Kidney (tissue), 14 donors: ENCODE measurements around the gene TOE1. TPM values are rescaled to one million over a fixed set of nuclear protein-coding genes. Genes with fewer than 3 reads are reported as not detected.

Source experiments
- DNase-seq, 5 donors: peaks; one replicate each; pipeline ENCODE4 v3.0.0-alpha.2; 2013 to 2020
- FAIRE-seq: peaks from 2 replicates; lab custom pipeline; 2012; peaks lifted over from hg19 to GRCh38; lab: Jason Lieb, UNC
- H3K27ac ChIP-seq, 2 donors: one replicate each; pipeline ENCODE4 v1.7.0; 2013; ENCODE audit warnings: low read depth in 2 of 2, low read length in 2 of 2, inconsistent platforms in 1 of 2
- H3K27me3 ChIP-seq: one replicate; pipeline ENCODE4 v1.7.1; 2013; ENCODE audit warnings: low read length, inconsistent platforms; ENCODE audit not compliant: control insufficient read depth, insufficient read depth
- H3K36me3 ChIP-seq, 3 donors: one replicate each; pipeline versions ENCODE4 v1.7.0 to v1.7.1; 2013; ENCODE audit warnings: low read length in 3 of 3, control low read depth in 1 of 3, inconsistent platforms in 1 of 3; ENCODE audit not compliant: insufficient read depth in 3 of 3, control insufficient read depth in 2 of 3
- H3K4me1 ChIP-seq, 3 donors: one replicate each; pipeline versions ENCODE4 v1.7.0 to v1.7.1; 2013; ENCODE audit warnings: low read length in 3 of 3, inconsistent platforms in 1 of 3, low read depth in 1 of 3; ENCODE audit not compliant: control insufficient read depth in 2 of 3, insufficient read depth in 2 of 3
- H3K4me3 ChIP-seq, 3 donors: one replicate each; pipeline versions ENCODE4 v1.7.0 to v1.8.1; 2013; ENCODE audit warnings: low read length in 3 of 3, control low read depth in 1 of 3, inconsistent platforms in 1 of 3
- H3K9ac ChIP-seq, 3 donors: one replicate each; pipeline versions ENCODE4 v1.7.0 to v1.7.1; 2013; ENCODE audit warnings: low read length in 3 of 3, control low read depth in 1 of 3, inconsistent platforms in 1 of 3
- H3K9me3 ChIP-seq, 3 donors: one replicate each; pipeline versions ENCODE4 v1.7.0 to v1.7.1; 2013; ENCODE audit warnings: low read length in 3 of 3, control low read depth in 1 of 3, inconsistent platforms in 1 of 3; ENCODE audit not compliant: control insufficient read depth in 2 of 3, insufficient read depth in 1 of 3
- intact Hi-C: fragments of 100-400 bp; cut with DNase I; formaldehyde crosslinking; loops from one replicate; pipeline ENCODE4 v1.11.1; 2022
- polyA plus RNA-seq: library from polyadenylated mRNA; stranded (reverse); fragments of 350-450 nt; fragmentation: Illumina TruSeq; extraction: RNeasy Lipid Tissue Mini Kit (QIAGEN cat#74804); gene quantifications from one replicate; pipeline ENCODE4 v1.2.3, GENCODE V29; 2014; ENCODE audit warnings: low read depth, low replicate concordance; ENCODE audit not compliant: insufficient read depth
- total RNA-seq: library from RNA; stranded (reverse); fragmentation: NEBNext Ultra II Directional; extraction: Animal tissue kit (Norgen Biotek cat#: 25700); gene quantifications from one replicate; pipeline ENCODE4 v1.2.1, GENCODE V29; 2021
- TF ChIP-seq, protein P1 (sequence below): IDR thresholded peaks from 3 replicates; pipeline ENCODE4 v1.5.1; 2012; ENCODE audit warnings: mild to moderate bottlenecking, moderate library complexity, borderline replicate concordance; ENCODE audit not compliant: insufficient read depth; ENCODE audit errors: extremely low read depth
- donor health status: control.
- donor health status: control.
- donor health status: control.
- donor health status: control.
- donor health status: control.
- donor health status: DM: yes; HTN: yes; CAD: no.
- donor health status: Normal renal cell carcinoma (clear cell type).

TOE1 gene
- total and polyA plus RNA-seq, 2 donors from 2014 or later: 7.3 to 10.4 TPM

GRCh38 chr1:45329445-45329844 lies 10.5 kb upstream of the TOE1 start:
- Histone ChIP-seq H3K36me3 (peaks cover 2 to 31% (median 11%) of the 10 kb centered on the region in 3 donors), H3K4me3 (no peak overlapping the region), H3K27me3 (no peaks in the 10 kb centered on the region), H3K9ac (no peak overlapping the region), H3K9me3 (no peaks in the 10 kb centered on the region), H3K4me1 (peaks cover 0 to 9% (median 0%) of the 10 kb centered on the region in 3 donors), H3K27ac (no peak overlapping the region)
- intact Hi-C loops: no loop called here
- TF ChIP-seq, protein P1, sequence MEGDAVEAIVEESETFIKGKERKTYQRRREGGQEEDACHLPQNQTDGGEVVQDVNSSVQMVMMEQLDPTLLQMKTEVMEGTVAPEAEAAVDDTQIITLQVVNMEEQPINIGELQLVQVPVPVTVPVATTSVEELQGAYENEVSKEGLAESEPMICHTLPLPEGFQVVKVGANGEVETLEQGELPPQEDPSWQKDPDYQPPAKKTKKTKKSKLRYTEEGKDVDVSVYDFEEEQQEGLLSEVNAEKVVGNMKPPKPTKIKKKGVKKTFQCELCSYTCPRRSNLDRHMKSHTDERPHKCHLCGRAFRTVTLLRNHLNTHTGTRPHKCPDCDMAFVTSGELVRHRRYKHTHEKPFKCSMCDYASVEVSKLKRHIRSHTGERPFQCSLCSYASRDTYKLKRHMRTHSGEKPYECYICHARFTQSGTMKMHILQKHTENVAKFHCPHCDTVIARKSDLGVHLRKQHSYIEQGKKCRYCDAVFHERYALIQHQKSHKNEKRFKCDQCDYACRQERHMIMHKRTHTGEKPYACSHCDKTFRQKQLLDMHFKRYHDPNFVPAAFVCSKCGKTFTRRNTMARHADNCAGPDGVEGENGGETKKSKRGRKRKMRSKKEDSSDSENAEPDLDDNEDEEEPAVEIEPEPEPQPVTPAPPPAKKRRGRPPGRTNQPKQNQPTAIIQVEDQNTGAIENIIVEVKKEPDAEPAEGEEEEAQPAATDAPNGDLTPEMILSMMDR: no peak
- FAIRE-seq (no peak), DNase-seq (no peak)

GRCh38 chr1:45331436-45332345 lies 8.3 kb upstream of the TOE1 start:
- peaks cover 0 to 9% (median 8%) of the 10 kb centered on the region in 3 donors for H3K4me1 ChIP-seq

GRCh38 chr1:45332346-45332720 lies 7.6 kb upstream of the TOE1 start:
- intact Hi-C loops: no loop called here
- Histone ChIP-seq H3K27me3 (no peaks in the 10 kb centered on the region), H3K27ac (no peak overlapping the region), H3K36me3 (peaks cover 2 to 31% (median 11%) of the 10 kb centered on the region in 3 donors), H3K9me3 (no peaks in the 10 kb centered on the region), H3K4me1 (peaks cover 0 to 8% (median 2%) of the 10 kb centered on the region in 3 donors), H3K9ac (no peak overlapping the region), H3K4me3 (no peak overlapping the region)
- no peak for DNase-seq
- no peak for FAIRE-seq
- TF ChIP-seq, protein P1: no peak

More at GRCh38 chr1:45331436-45332345, 8.3 kb upstream of the TOE1 start:
- TF ChIP-seq, protein P1: no peak
- no peak overlapping the region for H3K9ac ChIP-seq
- no peaks in the 10 kb centered on the region for H3K9me3 ChIP-seq
- H3K27ac ChIP-seq: no peak overlapping the region
- H3K36me3 ChIP-seq: peaks cover 2 to 31% (median 11%) of the 10 kb centered on the region in 3 donors
- no peak for FAIRE-seq
- H3K4me3 ChIP-seq: no peak overlapping the region
- H3K27me3 ChIP-seq: no peaks in the 10 kb centered on the region
- DNase-seq: no peak
- intact Hi-C loops: no loop called here
